ENCODE measurements around the gene NCAPD3.

DNA sequence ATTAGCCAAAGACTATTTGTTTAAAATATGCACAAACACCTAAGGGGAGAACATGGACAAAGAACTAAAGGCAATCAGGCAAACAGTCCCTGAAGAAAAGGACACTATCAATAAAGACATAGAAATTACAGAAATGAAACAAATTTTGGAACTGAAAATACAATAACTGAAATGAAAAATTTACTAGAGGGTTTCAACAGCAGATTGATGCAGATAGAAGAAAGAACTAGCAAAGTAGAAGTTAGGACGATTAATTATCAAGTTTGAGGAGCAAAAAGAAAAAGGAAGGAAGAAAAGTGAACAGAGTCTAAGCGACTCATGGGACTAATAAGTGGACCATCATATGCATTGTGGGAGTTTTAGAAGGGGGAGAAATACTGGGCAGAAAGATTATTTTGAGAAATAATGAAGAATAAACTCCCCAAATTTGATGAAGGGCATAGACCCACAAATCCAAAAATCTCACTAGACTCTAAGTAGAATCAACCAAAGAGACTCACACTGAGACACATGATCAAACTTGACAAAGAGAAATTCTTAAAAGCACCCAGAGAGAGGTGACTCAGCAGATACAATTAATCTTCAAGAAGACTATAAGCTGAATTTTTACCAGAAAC lies 92.0 kb downstream of the NCAPD3 start:
- TF ChIP-seq POLR2A (IDR thresholded peaks at IDR 0.05) = no peak
- no peak for TF ChIP-seq POLR2AphosphoS5 (IDR thresholded peaks at IDR 0.05)
